GM08714 (cell line): ENCODE measurements around the gene BBX.
"Not testable (repeated sequence)": the region's sequence is repeated elsewhere in the genome, so short reads cannot be mapped to it uniquely, and the experiment has no call there.

Experiments used
- H3K4me3 ChIP-seq: fragments of 200-500 bp; sonication (Bioruptor generic); 2 replicates; pipeline ENCODE4 v1.5.1; 2014; ENCODE audit warnings: mild to moderate bottlenecking, low read length, inconsistent platforms
- ZNF274 ChIP-seq: IDR thresholded peaks from 2 replicates; pipeline ENCODE4 v1.6.1; 2012; ENCODE audit warnings: mild to moderate bottlenecking, low read depth, low read length

The BBX gene

DNA sequence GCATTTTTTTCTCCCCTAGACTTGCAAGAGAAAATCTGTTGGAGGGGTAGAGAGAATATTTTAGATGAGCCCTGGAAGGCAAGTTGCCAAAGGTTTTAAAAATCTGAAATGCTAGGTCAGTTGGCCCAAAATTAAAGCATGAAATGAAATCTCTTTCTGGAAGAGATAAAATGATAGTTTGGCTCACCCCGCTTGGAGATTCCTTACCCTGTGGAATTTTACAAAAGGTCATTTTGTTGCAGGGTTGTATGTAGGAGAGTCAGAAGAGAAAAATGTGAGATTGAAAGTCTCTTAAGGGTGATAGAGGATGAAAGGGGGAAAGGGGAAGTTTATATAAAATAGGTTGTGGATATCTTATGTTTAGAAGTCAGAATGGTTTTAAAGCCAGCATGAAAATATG lies 290.3 kb downstream of the BBX start:
- TF ChIP-seq ZNF274: no peak
- H3K4me3 ChIP-seq: no peak overlapping the region

GRCh38 chr3:107816107-107816506 lies 293.3 kb downstream of the BBX start:
- H3K4me3 ChIP-seq: no peak overlapping the region
- no peak for TF ChIP-seq ZNF274

- no peak for TF ChIP-seq ZNF274
- H3K4me3 ChIP-seq: no peak overlapping the region
Observed at GRCh38 chr3:107817076-107817475, 294.3 kb downstream of the BBX start.

- H3K4me3 ChIP-seq: no peak overlapping the region
- TF ChIP-seq ZNF274: no peak
Observed at GRCh38 chr3:107818025-107818424, 295.3 kb downstream of the BBX start.

GRCh38 chr3:107819656-107820055 lies 296.9 kb downstream of the BBX start:
- no peak for TF ChIP-seq ZNF274
- H3K4me3 ChIP-seq: no peak overlapping the region

GRCh38 chr3:107822308-107822707 lies 299.5 kb downstream of the BBX start:
- H3K4me3 ChIP-seq: no peak overlapping the region
- no peak for TF ChIP-seq ZNF274

GRCh38 chr3:107824822-107825371 lies 302.1 kb downstream of the BBX start:
- no peak for TF ChIP-seq ZNF274

GRCh38 chr3:107825556-107825955 lies 302.8 kb downstream of the BBX start:
- no peak for TF ChIP-seq ZNF274
- H3K4me3 ChIP-seq: no peak overlapping the region

More at GRCh38 chr3:107824822-107825371, 302.1 kb downstream of the BBX start:
- no peak overlapping the region for H3K4me3 ChIP-seq

- TF ChIP-seq ZNF274: no peak
Observed at GRCh38 chr3:107826727-107827126, 304.0 kb downstream of the BBX start.

DNA sequence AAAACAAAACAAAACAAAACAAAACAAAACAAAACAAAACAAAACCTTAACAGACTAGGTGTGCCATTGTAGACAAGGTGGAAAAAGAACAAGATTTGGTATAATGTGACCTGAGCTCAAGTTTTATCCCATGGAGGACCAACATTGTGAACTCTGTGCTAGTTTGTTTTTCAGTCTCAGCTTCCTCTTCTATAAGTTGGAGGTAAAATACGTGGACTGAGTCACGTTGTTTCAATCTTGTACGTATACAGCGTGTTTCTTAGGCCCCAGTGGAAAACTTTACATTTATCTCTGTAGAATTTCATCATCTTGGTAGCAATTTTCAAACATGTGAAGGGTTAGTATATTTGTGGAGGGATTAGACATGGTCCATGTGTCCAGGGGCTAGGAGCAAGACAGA lies 306.4 kb downstream of the BBX start:
- H3K4me3 ChIP-seq: no peak overlapping the region

More at GRCh38 chr3:107826727-107827126, 304.0 kb downstream of the BBX start:
- no peak overlapping the region for H3K4me3 ChIP-seq

GRCh38 chr3:107831590-107831989 lies 308.8 kb downstream of the BBX start:
- no peak overlapping the region for H3K4me3 ChIP-seq
- no peak for TF ChIP-seq ZNF274

More for the DNA sequence above, 306.4 kb downstream of the BBX start:
- no peak for TF ChIP-seq ZNF274

- no peak overlapping the region for H3K4me3 ChIP-seq
- no peak for TF ChIP-seq ZNF274
Observed at GRCh38 chr3:107833043-107833442, 310.3 kb downstream of the BBX start.

DNA sequence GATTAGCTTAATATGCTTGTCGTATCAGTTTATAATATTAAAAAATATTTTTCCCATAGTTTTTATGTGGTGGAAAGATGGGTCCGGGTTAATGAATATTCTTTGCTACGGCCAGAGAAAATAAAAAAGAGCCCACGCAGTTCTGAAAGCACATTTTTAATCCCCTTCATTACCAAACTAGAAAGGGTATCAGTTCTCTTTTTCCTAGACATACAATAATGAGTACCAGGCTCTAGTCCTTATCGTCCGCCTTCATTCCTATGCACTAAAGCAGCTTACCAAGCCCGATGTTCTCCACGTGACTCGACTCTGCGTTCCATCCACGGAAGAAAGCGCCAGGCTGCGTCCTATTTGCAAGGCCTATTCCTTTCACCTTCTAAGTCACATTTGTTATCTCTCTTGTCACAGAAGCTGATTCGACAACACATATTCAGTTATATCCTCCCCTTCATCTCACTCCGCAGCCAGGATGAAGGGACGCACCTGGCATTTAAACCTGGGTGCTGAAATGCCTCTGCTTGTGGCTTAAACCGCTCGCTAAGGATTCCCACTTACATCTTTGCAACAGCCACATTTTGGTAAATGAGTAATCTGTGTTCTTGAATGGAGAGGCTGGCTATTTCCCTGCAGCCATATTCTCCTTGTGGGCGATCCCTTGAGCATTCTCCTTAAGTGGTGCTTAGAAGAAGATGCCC lies 311.1 kb downstream of the BBX start:
- TF ChIP-seq ZNF274: no peak
- H3K4me3 ChIP-seq: no peak overlapping the region

DNA sequence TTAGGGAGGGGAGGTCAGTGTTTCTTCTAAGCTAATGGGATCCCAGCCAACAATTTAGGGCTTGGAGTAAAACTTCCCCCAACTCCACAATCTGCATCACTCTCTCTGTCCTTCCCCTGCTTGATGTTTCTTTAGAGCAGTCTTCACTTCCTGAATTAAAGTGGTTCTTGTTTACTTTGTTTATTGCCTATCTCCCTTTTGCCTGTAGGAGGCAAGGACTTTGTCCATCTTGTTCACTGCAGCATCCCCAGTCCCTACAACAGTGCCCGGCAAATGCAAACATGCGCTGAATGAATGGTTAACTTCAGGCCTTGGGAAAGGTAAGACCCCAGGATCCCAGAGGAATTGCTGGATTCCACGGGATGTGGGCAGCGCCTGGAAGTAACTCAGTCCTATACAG lies 312.2 kb downstream of the BBX start:
- not testable (repeated sequence) for H3K4me3 ChIP-seq

GRCh38 chr3:107837895-107838612 lies 315.3 kb downstream of the BBX start:
- no peak for TF ChIP-seq ZNF274

More at GRCh38 chr3:107837895-107838612, 315.3 kb downstream of the BBX start:
- H3K4me3 ChIP-seq: no peak overlapping the region
